HL-60 (cell line): Measurements from ENCODE around the gene SYNJ2.

Source experiments
- DNase-seq, 2 experiments: peaks; one replicate each; pipeline ENCODE4 v3.0.0-alpha.2; 2010 to 2020; ENCODE audit warnings: low read depth in 1 of 2, low spot score in 1 of 2
- H3K27ac ChIP-seq: fragments of 250-450 bp; sonication (Bioruptor Pico); replicated peaks from 2 replicates; pipeline ENCODE4 v1.5.1; 2020; ENCODE audit warnings: mild to moderate bottlenecking, moderate library complexity
- H3K27me3 ChIP-seq: fragments of 250-450 bp; sonication (Bioruptor Pico); 2 replicates; pipeline ENCODE4 v1.5.1; 2021; ENCODE audit warnings: mild to moderate bottlenecking, moderate library complexity; ENCODE audit not compliant: insufficient read depth, poor library complexity, severe bottlenecking
- H3K4me3 ChIP-seq: replicated peaks from 2 replicates; pipeline ENCODE4 v1.5.1; 2011; ENCODE audit warnings: mild to moderate bottlenecking, control low read depth, low read length; ENCODE audit not compliant: insufficient read depth
- CTCF ChIP-seq: IDR thresholded peaks from one replicate; pipeline ENCODE4 v1.5.1; 2011; ENCODE audit warnings: low read length, control low read depth, inconsistent platforms; ENCODE audit not compliant: insufficient read depth
- GABPA ChIP-seq: IDR thresholded peaks from 2 replicates; pipeline ENCODE4 v1.6.1; 2012; ENCODE audit warnings: low read depth
- POLR2AphosphoS5 ChIP-seq: IDR thresholded peaks from 2 replicates; pipeline ENCODE4 v1.6.1; 2012; ENCODE audit warnings: low read depth
- REST ChIP-seq: IDR thresholded peaks from 2 replicates; pipeline ENCODE4 v1.6.1; 2012; ENCODE audit warnings: low read depth; ENCODE audit not compliant: insufficient replicate concordance
- SPI1 ChIP-seq: IDR thresholded peaks from 2 replicates; pipeline ENCODE4 v1.6.1; 2012; ENCODE audit warnings: low read depth, mild to moderate bottlenecking, borderline replicate concordance

SYNJ2 gene

GRCh38 chr6:158010591-158011477 lies 29.2 kb downstream of the SYNJ2 start:
- Histone ChIP-seq H3K27me3 (no peaks in the 10 kb centered on the region), H3K4me3 (no peak overlapping the region), H3K27ac (no peak overlapping the region)
- TF ChIP-seq POLR2AphosphoS5 (no peak), GABPA (no peak), REST (no peak), SPI1 (no peak), CTCF (no peak)
- no peak for DNase-seq

- Histone ChIP-seq H3K27me3 (no peaks in the 10 kb centered on the region), H3K4me3 (no peak overlapping the region), H3K27ac (no peak overlapping the region)
- TF ChIP-seq SPI1, result no peak
- TF ChIP-seq GABPA, result no peak
- no peak for TF ChIP-seq POLR2AphosphoS5
- TF ChIP-seq CTCF, result no peak
- no peak for TF ChIP-seq REST
- DNase-seq, result no peak
Observed at GRCh38 chr6:158011478-158011920, 29.8 kb downstream of the SYNJ2 start.

GRCh38 chr6:158011980-158012566 lies 30.4 kb downstream of the SYNJ2 start:
- no peak for DNase-seq
- no peak for TF ChIP-seq CTCF
- TF ChIP-seq REST, result no peak
- no peak for TF ChIP-seq POLR2AphosphoS5
- no peak for TF ChIP-seq GABPA
- TF ChIP-seq SPI1, result no peak
- Histone ChIP-seq H3K27me3 (no peaks in the 10 kb centered on the region), H3K4me3 (no peak overlapping the region), H3K27ac (no peak overlapping the region)
